HCT116 (cell line): ENCODE data around the gene FHOD3.

Source experiments
- EGR1 ChIP-seq: IDR thresholded peaks from 2 replicates; pipeline ENCODE4 v1.6.1; 2012; ENCODE audit warnings: low read depth
- EZH2 ChIP-seq: fragments of 200-600 bp; sonication (generic); IDR thresholded peaks from 2 replicates; pipeline ENCODE4 v1.6.1; 2017; ENCODE audit warnings: antibody characterized with exemption, mixed run types
- EZH2phosphoT487 ChIP-seq: fragments of 200-600 bp; IDR thresholded peaks from 2 replicates; pipeline ENCODE4 v1.6.1; 2018; ENCODE audit warnings: antibody characterized with exemption, borderline replicate concordance
- JUND ChIP-seq: IDR thresholded peaks from 2 replicates; pipeline ENCODE4 v1.6.1; 2012
- POLR2A ChIP-seq: IDR thresholded peaks from 2 replicates; pipeline ENCODE4 v1.7.0; 2011; ENCODE audit warnings: borderline replicate concordance; ENCODE audit not compliant: insufficient read depth, insufficient read length; ENCODE audit errors: extremely low read depth
- POLR2AphosphoS5 ChIP-seq: IDR thresholded peaks from 2 replicates; pipeline ENCODE4 v1.6.1; 2011; ENCODE audit warnings: mild to moderate bottlenecking, low read depth, low read length, moderate library complexity
- SP1 ChIP-seq: IDR thresholded peaks from 2 replicates; pipeline ENCODE4 v1.6.1; 2012; ENCODE audit warnings: low read depth
- YY1 ChIP-seq: IDR thresholded peaks from 2 replicates; pipeline ENCODE4 v1.6.1; 2011; ENCODE audit warnings: low read length, low read depth, moderate library complexity, mild to moderate bottlenecking; ENCODE audit not compliant: insufficient replicate concordance; ENCODE audit errors: extremely low read depth
- TF ChIP-seq, protein P1 (sequence below): IDR thresholded peaks from 2 replicates; pipeline ENCODE4 v1.6.1; 2012; ENCODE audit warnings: low read depth
- TF ChIP-seq, protein P2 (sequence below), 3 experiments: fragments of 200-600 bp in 1 of 3; sonication (generic) in 1 of 3; IDR thresholded peaks in 2 of 3; conservative IDR thresholded peaks in 1 of 3; 2 replicates each; pipeline ENCODE4 v1.5.1; 2012 to 2017; ENCODE audit warnings: low read depth in 2 of 3, low read length in 2 of 3, antibody characterized with exemption in 1 of 3, borderline replicate concordance in 1 of 3, control low read depth in 1 of 3, mild to moderate bottlenecking in 1 of 3, mixed read lengths in 1 of 3, mixed run types in 1 of 3, moderate library complexity in 1 of 3; ENCODE audit not compliant: insufficient read depth in 1 of 3
- TF ChIP-seq, protein P3 (sequence below): IDR thresholded peaks from 2 replicates; pipeline ENCODE4 v1.6.1; 2012
- TF ChIP-seq, protein P4 (sequence below): IDR thresholded peaks from 2 replicates; pipeline ENCODE4 v1.6.1; 2011; ENCODE audit warnings: mild to moderate bottlenecking, low read length, moderate library complexity; ENCODE audit not compliant: insufficient replicate concordance; ENCODE audit errors: extremely low read depth
- TF ChIP-seq, protein P5 (sequence below): IDR thresholded peaks from 2 replicates; pipeline ENCODE4 v1.6.1; 2012

DNA sequence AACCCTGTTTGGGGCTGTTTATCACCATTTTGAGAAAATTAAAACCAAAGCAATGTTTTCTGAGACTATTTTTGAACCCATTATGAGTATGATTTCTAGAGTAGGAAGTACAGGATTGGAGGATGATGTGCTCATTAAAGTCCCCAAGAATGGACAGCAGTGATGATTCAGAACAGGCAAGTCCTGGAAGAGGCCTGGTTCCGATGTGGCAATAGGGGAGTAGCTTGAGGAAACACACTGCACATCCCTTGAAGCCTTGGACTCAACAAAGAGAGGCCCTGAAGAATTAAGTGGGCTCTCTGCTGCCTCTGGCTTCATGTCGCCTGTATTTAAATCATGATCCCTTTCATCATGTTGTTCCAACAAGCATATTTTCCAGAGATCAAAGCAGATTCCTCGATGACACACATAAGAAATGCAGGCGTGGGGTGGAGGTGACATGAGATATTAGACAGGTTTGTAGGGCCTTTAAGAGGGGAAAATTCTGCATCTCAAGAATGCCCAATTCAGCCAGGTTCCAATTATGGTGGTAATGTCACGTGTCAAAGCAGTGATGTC lies 242.2 kb downstream of the FHOD3 start:
- no peak for TF ChIP-seq POLR2AphosphoS5
- TF ChIP-seq, protein P1, sequence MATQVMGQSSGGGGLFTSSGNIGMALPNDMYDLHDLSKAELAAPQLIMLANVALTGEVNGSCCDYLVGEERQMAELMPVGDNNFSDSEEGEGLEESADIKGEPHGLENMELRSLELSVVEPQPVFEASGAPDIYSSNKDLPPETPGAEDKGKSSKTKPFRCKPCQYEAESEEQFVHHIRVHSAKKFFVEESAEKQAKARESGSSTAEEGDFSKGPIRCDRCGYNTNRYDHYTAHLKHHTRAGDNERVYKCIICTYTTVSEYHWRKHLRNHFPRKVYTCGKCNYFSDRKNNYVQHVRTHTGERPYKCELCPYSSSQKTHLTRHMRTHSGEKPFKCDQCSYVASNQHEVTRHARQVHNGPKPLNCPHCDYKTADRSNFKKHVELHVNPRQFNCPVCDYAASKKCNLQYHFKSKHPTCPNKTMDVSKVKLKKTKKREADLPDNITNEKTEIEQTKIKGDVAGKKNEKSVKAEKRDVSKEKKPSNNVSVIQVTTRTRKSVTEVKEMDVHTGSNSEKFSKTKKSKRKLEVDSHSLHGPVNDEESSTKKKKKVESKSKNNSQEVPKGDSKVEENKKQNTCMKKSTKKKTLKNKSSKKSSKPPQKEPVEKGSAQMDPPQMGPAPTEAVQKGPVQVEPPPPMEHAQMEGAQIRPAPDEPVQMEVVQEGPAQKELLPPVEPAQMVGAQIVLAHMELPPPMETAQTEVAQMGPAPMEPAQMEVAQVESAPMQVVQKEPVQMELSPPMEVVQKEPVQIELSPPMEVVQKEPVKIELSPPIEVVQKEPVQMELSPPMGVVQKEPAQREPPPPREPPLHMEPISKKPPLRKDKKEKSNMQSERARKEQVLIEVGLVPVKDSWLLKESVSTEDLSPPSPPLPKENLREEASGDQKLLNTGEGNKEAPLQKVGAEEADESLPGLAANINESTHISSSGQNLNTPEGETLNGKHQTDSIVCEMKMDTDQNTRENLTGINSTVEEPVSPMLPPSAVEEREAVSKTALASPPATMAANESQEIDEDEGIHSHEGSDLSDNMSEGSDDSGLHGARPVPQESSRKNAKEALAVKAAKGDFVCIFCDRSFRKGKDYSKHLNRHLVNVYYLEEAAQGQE, result no peak
- TF ChIP-seq, protein P2, sequence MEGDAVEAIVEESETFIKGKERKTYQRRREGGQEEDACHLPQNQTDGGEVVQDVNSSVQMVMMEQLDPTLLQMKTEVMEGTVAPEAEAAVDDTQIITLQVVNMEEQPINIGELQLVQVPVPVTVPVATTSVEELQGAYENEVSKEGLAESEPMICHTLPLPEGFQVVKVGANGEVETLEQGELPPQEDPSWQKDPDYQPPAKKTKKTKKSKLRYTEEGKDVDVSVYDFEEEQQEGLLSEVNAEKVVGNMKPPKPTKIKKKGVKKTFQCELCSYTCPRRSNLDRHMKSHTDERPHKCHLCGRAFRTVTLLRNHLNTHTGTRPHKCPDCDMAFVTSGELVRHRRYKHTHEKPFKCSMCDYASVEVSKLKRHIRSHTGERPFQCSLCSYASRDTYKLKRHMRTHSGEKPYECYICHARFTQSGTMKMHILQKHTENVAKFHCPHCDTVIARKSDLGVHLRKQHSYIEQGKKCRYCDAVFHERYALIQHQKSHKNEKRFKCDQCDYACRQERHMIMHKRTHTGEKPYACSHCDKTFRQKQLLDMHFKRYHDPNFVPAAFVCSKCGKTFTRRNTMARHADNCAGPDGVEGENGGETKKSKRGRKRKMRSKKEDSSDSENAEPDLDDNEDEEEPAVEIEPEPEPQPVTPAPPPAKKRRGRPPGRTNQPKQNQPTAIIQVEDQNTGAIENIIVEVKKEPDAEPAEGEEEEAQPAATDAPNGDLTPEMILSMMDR (IDR thresholded peaks at IDR 0.05 in 2 of 3, conservative IDR thresholded peaks at IDR 0.05 in 1 of 3; ENCODE audit: borderline replicate concordance in 1 of 3, insufficient read depth in 1 of 3, low read depth in 2 of 3, low read length in 2 of 3), result no peak
- no peak for TF ChIP-seq EZH2
- TF ChIP-seq, protein P3, sequence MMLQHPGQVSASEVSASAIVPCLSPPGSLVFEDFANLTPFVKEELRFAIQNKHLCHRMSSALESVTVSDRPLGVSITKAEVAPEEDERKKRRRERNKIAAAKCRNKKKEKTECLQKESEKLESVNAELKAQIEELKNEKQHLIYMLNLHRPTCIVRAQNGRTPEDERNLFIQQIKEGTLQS, result no peak
- TF ChIP-seq JUND, result no peak
- TF ChIP-seq POLR2A, result no peak
- TF ChIP-seq YY1, result no peak
- no peak for TF ChIP-seq EGR1
- TF ChIP-seq SP1, result no peak
- TF ChIP-seq, protein P4, sequence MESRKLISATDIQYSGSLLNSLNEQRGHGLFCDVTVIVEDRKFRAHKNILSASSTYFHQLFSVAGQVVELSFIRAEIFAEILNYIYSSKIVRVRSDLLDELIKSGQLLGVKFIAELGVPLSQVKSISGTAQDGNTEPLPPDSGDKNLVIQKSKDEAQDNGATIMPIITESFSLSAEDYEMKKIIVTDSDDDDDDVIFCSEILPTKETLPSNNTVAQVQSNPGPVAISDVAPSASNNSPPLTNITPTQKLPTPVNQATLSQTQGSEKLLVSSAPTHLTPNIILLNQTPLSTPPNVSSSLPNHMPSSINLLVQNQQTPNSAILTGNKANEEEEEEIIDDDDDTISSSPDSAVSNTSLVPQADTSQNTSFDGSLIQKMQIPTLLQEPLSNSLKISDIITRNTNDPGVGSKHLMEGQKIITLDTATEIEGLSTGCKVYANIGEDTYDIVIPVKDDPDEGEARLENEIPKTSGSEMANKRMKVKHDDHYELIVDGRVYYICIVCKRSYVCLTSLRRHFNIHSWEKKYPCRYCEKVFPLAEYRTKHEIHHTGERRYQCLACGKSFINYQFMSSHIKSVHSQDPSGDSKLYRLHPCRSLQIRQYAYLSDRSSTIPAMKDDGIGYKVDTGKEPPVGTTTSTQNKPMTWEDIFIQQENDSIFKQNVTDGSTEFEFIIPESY, result no peak
- TF ChIP-seq, protein P5, sequence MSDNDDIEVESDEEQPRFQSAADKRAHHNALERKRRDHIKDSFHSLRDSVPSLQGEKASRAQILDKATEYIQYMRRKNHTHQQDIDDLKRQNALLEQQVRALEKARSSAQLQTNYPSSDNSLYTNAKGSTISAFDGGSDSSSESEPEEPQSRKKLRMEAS, result no peak
- TF ChIP-seq EZH2phosphoT487, result no peak
